Gastroesophageal sphincter (tissue), 4 donors: Measurements from ENCODE around the gene WDR81. TPM values are rescaled to one million over a fixed set of nuclear protein-coding genes. Genes with fewer than 3 reads are reported as not detected.
"Not testable (repeated sequence)": the region's sequence is repeated elsewhere in the genome, so short reads cannot be mapped to it uniquely, and the experiment has no call there.

ENCODE experiments used
- ATAC-seq: fragments of 150-250 bp; one replicate; pipeline ENCODE4 v1.9.1; 2016; ENCODE audit warnings: mild to moderate bottlenecking, moderate library complexity
- H3K27ac ChIP-seq, 4 donors: fragments of 200-600 bp; sonication (generic) in 3 of 4; 1 replicate in 3 of 4; 2 replicates in 1 of 4; pipeline ENCODE4 v1.5.1; 2016 to 2019
- H3K27me3 ChIP-seq: fragments of 200-600 bp; sonication (generic); one replicate; pipeline ENCODE4 v1.5.1; 2019
- H3K36me3 ChIP-seq, 2 donors: fragments of 200-600 bp; sonication (generic); one replicate each; pipeline ENCODE4 v1.5.1; 2019; ENCODE audit warnings: control low read depth in 1 of 2
- H3K4me1 ChIP-seq, 3 donors: fragments of 200-600 bp; sonication (generic); 1 replicate in 2 of 3; 2 replicates in 1 of 3; pipeline ENCODE4 v1.5.1; 2016 to 2019; ENCODE audit warnings: control low read depth in 2 of 3
- H3K4me3 ChIP-seq, 2 donors: fragments of 200-600 bp; sonication (generic); one replicate each; pipeline ENCODE4 v1.5.1; 2019; ENCODE audit warnings: mild to moderate bottlenecking in 1 of 2, moderate library complexity in 1 of 2
- H3K9me3 ChIP-seq, 3 donors: fragments of 200-600 bp; sonication (generic); one replicate each; pipeline ENCODE4 v1.5.1; 2017 to 2019; ENCODE audit warnings: control low read depth in 2 of 3
- CTCF ChIP-seq, 4 experiments: fragments of 200-600 bp in 2 of 4; fragments of 450-650 bp in 2 of 4; sonication (generic) in 1 of 4; IDR thresholded peaks; one replicate each; pipeline ENCODE4 v1.5.1; 2017 to 2019; ENCODE audit warnings: antibody characterized with exemption in 4 of 4, mild to moderate bottlenecking in 2 of 4, moderate library complexity in 2 of 4
- EP300 ChIP-seq: sonication (generic); formaldehyde crosslinking; IDR thresholded peaks from one replicate; pipeline ENCODE4 v1.6.1; 2017; ENCODE audit warnings: antibody characterized with exemption, mild to moderate bottlenecking
- POLR2A ChIP-seq, 2 donors: fragments of 450-650 bp; IDR thresholded peaks; one replicate each; pipeline ENCODE4 v1.6.1; 2017; ENCODE audit warnings: antibody characterized with exemption in 2 of 2, mild to moderate bottlenecking in 2 of 2, moderate library complexity in 1 of 2
- POLR2AphosphoS5 ChIP-seq: sonication (generic); formaldehyde crosslinking; IDR thresholded peaks from one replicate; pipeline ENCODE4 v1.6.1; 2017; ENCODE audit warnings: antibody characterized with exemption
- WGBS, 2 donors: methylation state at CpG; one replicate each; pipeline ENCODE4 v1.1.5; 2018; ENCODE audit warnings: low coverage in 1 of 2; 5-methylcytosine and 5-hydroxymethylcytosine counted together
- total RNA-seq, 4 donors: library from RNA; depleted of rRNA; stranded (reverse); fragments of >200 nt; gene quantifications; one replicate each; pipeline ENCODE4 v1.1.0, GENCODE V29; 2016

The WDR81 gene
- total RNA-seq, 4 donors from 2014 or later: 21.8 to 44.1 (median 32.2) TPM

DNA sequence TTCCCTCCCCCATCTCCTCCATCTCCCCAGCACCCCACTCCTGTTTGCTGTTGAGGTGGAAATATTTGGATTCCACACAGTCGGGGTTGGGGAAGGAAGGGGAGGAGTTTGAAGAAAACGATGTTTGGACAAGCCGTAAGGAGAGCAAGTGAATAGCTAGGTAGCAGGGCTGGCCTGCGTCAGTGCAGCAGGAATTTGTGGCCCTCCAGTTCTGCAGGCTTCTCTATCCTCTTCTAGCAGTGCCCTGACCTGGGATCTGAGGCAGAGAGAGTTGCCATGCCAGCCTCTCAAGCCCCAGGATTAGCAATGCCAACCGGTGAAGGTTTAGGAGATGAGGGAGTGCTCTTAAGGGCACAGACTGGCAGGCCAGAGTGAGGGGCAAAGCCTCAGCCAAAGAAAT, 26.8 kb upstream of the WDR81 start:
- H3K27ac ChIP-seq: no peak overlapping the region
- TF ChIP-seq CTCF (IDR thresholded peaks at IDR 0.05) (no peak), EP300 (no peak), POLR2AphosphoS5 (no peak), POLR2A (IDR thresholded peaks at IDR 0.05) (no peak)
- 61% methylated on average over 3 of the region's 5 CpGs; no CpG with 5 or more reads in 1 of the 2 donors for WGBS, 2 donors

GRCh38 chr17:1699891-1700290, 24.6 kb upstream of the WDR81 start:
- H3K4me3 ChIP-seq, H3K36me3 ChIP-seq, H3K27ac ChIP-seq, ATAC-seq, H3K4me1 ChIP-seq, H3K27me3 ChIP-seq, H3K9me3 ChIP-seq: not testable (repeated sequence)
- WGBS, 2 donors: 81% methylated on average over 3 of the region's 5 CpGs; no CpG with 5 or more reads in 1 of the 2 donors

More for the DNA sequence above, 26.8 kb upstream of the WDR81 start:
- no peaks in the 10 kb centered on the region for H3K9me3 ChIP-seq
- no peak overlapping the region for H3K4me3 ChIP-seq
- no peaks in the 10 kb centered on the region for H3K36me3 ChIP-seq
- H3K4me1 ChIP-seq: no peaks in the 10 kb centered on the region
- ATAC-seq: no peak
- no peaks in the 10 kb centered on the region for H3K27me3 ChIP-seq

DNA sequence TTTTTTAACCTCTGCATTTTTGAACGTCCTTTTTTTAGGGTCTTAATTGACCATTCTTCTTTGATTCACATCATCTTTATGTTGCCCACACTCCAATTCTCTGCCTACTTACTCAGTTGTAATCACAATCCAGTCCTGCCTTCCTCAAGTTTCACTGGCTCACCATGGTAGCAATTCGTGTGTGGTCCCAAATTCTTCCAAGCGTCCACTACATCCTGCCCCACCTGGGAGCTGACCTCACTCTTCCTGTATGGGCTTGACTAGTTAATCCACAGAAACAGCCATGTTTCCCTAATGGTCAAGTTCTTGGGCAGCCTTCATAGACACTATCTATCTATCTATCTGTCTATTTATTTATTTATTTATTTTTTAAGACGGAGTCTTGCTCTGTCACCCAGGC, 21.4 kb upstream of the WDR81 start:
- Histone ChIP-seq H3K4me3 (no peak overlapping the region), H3K4me1 (no peaks in the 10 kb centered on the region), H3K27me3 (no peaks in the 10 kb centered on the region), H3K9me3 (no peaks in the 10 kb centered on the region), H3K36me3 (peaks cover 0 to 11% of the 10 kb centered on the region in 2 donors), H3K27ac (no peak overlapping the region)
- ATAC-seq: no peak
- TF ChIP-seq CTCF (IDR thresholded peaks at IDR 0.05) (no peak), POLR2AphosphoS5 (no peak), POLR2A (IDR thresholded peaks at IDR 0.05) (no peak), EP300 (no peak)
- WGBS, 2 donors: 44 to 50% methylated on average over 3 to 4 of the region's 4 CpGs

GRCh38 chr17:1705004-1705403, 19.5 kb upstream of the WDR81 start:
- 69 to 81% methylated on average over 4 to 7 of the region's 7 CpGs for WGBS, 2 donors
- no peak for ATAC-seq
- Histone ChIP-seq H3K36me3 (peaks cover 0 to 11% of the 10 kb centered on the region in 2 donors), H3K27me3 (no peaks in the 10 kb centered on the region), H3K4me1 (peaks cover 0 to 15% (median 7%) of the 10 kb centered on the region in 3 donors), H3K27ac (no peak overlapping the region), H3K9me3 (no peaks in the 10 kb centered on the region), H3K4me3 (no peak overlapping the region)
- TF ChIP-seq CTCF (IDR thresholded peaks at IDR 0.05) (no peak), EP300 (no peak), POLR2A (IDR thresholded peaks at IDR 0.05) (no peak), POLR2AphosphoS5 (no peak)

DNA sequence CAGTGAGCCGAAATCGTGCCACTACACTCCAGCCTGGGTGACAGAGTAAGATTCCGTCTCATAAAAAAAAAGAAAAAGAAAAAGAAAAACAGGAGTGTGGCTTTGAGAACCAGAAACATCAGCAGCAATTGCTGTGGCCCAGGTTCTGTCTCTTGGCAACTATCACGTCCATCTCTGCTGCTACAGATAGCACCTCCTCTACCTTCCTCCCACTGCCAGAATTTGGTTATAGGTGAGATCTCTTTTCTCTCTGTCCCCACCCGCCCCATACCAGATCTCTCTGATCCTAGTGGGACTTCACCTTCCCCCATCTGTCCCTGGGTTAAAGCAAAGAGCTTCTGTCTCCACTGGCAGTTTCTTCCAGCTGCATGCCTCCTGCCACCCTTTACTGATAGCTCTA, 17.4 kb upstream of the WDR81 start:
- H3K4me3 ChIP-seq: no peak overlapping the region
- WGBS, 2 donors: 81 to 90% methylated on average over 4 to 5 of the region's 5 CpGs

GRCh38 chr17:1708791-1709346, 15.6 kb upstream of the WDR81 start:
- H3K4me1 ChIP-seq: peaks cover 2 to 49% (median 32%) of the 10 kb centered on the region in 3 donors
- peaks cover 0 to 33% of the 10 kb centered on the region in 2 donors for H3K36me3 ChIP-seq
- WGBS, 2 donors: 95% methylated on average over 8 of the region's 10 CpGs; no CpG with 5 or more reads in 1 of the 2 donors
- not testable (repeated sequence) for H3K9me3 ChIP-seq, H3K27me3 ChIP-seq, ATAC-seq, H3K27ac ChIP-seq
- peak overlapping the region in 1 of 2 donors; percentile 90 for H3K4me3 ChIP-seq

More for the DNA sequence above, 17.4 kb upstream of the WDR81 start:
- no peak for ATAC-seq
- no peak for TF ChIP-seq EP300
- TF ChIP-seq CTCF (IDR thresholded peaks at IDR 0.05): no peak
- TF ChIP-seq POLR2AphosphoS5: no peak
- TF ChIP-seq POLR2A (IDR thresholded peaks at IDR 0.05): no peak
- Histone ChIP-seq H3K27ac (no peak overlapping the region), H3K27me3 (no peaks in the 10 kb centered on the region), H3K36me3 (peaks cover 0 to 16% of the 10 kb centered on the region in 2 donors), H3K4me1 (peaks cover 0 to 32% (median 15%) of the 10 kb centered on the region in 3 donors), H3K9me3 (no peaks in the 10 kb centered on the region)
